UCSD-AML1 (cell line): Measurements from ENCODE around the gene ANKS1B.

Experiments used
- DNase-seq: peaks from one replicate; lab custom pipeline; 2025; ENCODE audit not compliant: unreplicated experiment; lab: John Stamatoyannopoulos, UW

Gene ANKS1B

DNA sequence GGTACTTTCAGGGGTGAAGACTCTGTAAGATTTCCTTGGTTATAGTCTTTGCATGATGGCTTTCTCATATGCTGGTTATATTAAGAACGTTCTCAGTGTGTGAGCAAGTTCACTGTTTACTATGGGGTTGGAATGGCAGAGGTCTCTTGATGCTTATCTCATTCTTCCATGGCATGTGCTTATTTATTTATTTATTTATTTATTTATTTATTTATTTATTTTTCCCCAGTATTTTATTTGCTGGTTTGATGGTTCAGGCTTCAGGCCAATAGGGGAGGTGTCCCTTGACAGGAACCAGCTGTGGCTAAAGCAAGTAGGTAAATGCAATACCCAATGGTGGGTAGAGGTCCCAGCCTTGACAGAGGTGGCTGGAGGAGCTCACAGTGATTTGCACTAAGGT is 498.5 kb downstream of the ANKS1B start:
- no peak for DNase-seq

DNA sequence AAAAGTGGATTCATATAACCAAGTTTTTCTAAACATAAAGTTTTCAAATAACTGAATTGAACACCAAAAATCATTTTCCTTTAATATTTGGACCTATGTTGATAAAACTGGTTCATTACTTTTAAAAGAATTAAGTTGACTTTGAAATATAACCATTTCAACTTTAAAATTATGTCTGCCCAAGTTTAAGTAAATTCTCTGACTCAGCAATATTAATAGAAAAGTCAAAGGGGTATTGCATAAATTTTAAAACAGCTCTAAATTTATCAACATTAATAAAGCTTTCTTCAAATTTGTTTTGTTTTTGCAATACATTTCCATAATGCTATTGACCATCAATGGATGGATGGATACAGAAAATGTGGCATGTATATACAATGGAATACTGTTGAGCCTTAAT is 505.6 kb downstream of the ANKS1B start:
- DNase-seq: no peak

DNA sequence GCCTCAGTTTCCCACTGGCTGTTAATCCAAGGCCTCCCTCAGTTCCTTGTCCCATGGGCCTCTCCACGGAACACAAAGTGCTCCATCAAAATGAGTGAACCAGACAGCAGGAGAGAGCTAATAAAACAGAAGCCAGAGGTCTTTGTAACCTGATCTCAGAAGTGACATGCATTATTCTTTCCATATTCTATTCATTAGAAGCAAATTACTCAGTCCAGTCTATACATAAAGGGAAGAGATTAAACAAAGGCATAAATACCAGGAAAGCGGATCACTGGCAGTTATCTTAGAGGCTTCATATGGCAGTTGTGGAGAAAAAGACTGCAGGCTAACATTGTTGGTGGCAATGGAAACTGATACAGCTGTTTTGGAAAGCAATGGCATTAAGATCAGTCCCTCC is 507.8 kb downstream of the ANKS1B start:
- DNase-seq: no peak

DNA sequence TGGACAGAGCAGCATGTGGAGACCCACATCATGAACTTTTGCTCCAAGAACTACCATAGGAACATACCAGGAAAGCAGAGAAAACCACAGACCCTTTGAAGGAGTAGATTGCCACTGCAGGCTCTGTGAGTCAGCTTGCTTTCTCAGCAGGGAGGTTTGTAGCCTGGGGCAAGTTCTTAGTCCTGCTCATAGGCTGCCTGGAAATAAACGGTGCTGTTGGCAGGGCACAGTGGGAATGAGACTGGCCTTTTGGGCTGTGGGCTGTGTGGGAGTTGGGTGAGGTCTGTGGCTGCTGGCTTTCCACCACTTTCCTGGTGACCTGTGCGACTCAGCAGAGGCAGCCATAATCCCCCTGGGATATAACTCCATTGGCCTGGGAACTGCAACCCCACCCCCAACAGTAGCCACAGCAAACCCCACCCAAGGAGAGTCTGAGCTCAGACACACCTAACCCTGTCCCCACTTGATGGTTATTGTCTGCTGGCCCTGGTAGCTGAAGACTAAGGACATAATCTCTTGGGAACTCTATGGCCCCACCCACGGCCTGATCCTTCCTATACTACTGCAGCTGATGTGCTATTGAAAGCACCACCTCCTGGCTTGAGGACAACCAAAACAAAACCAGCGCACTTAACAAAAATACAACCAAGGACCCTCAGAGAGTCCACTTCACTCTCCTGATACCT is 529.2 kb downstream of the ANKS1B start:
- no peak for DNase-seq

DNA sequence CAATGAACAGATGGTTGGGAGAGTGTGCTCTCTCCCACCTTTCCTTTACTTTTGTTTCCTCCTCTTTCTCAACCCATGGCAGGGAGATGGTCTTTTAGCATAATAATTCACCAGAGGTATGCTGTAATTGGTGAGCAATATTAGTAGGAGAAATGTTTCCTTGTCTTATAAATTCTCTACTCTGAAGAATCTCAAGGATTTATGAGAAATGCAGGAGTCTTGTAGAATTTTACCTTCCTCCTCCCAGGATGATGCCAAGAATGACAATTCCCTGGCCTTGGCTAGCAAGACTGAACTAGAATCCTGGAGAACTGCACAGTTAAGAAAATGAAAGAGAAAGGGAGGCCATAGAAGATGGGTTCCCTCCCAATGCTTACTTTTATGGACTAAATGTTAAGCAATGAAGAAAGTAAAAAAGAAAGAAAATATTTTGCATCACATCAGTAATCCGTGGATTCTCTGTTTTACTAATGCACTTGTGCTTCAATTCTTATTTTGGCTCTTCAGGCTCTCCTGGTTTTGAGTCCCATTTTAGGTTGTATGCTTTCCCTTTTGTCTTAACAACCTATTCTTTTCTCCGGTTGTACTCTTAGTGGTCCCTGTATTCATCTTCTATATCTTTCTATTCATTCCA is 530.1 kb downstream of the ANKS1B start:
- no peak for DNase-seq

DNA sequence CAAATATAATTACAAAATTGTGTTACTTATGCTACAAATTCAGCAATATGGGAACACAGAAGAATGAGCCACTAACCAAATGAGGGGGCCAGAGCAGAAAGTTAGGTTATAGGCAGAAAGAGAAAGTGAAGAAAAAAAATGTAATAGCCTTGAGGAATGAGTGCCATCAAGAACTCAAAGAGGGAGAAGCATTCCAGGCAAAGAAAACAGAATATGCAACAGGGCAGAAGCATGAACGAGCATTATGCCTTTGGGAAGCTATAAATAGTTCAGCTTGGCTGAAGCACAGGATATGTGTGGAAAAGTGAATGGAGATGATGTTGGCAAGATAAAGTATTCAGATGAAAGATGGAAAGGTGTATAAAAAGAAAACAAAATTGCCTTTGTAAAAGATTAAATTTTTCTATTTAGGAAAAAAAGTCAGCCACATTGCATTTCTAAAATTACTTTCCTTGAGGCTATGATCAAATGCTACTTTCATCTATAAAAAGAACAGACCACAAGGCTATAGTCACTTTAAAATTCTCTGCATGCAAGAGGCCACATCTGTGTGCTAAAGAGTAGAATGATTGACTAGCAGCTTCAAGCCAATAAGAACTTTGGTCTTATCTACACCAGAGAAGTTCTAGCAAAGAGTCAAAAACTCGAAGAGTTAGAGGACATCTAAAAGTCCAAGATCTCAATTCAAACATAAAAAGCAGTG is 530.7 kb downstream of the ANKS1B start:
- DNase-seq: no peak

DNA sequence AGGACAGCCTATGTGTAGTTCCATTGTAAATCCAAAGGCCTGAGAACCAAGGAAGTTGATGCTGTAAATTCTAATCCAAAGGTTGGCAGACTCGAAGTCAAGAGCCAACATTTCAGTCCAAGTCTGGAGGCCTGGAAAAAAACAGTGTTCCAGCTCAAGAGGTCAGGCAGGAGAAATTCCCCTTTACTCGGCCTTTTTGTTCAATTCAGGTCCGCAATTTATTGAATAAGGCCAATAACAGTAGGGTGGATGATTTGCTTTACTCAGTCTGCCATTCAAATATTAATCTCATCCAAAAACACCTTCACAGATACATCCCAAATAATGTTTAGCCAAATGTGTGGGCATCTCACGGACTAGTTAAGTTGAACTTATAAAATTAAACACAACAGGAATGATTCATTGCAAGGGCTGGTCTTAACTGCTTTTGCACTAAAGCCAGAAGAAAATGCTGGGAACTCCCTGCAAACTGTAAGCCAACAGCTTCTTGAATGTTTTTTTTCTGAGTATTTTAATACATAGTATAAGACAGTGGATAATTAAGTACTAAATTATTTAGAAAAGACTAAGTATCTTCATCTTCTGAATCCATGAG is 534.6 kb downstream of the ANKS1B start:
- no peak for DNase-seq

DNA sequence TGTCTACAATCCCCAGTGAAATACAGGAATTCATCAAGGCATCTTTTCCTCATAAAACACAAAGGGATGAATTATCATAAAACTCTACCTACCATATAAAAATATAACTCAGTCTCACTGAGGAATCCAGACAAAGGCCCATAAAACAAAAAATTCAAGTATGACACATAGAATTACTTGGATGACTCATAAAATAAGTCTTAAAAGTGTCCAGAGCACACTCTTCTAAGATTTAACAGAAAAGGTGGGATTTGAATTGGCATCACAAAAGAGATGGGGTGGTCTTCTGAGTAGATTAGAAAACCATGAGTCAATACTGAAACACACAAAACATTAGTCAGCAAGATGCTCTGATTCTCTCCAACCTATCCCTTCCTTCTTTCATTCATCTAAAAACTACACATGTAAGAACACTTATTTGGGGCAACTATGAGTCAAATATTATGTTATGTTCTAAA is 539.8 kb downstream of the ANKS1B start:
- no peak for DNase-seq

DNA sequence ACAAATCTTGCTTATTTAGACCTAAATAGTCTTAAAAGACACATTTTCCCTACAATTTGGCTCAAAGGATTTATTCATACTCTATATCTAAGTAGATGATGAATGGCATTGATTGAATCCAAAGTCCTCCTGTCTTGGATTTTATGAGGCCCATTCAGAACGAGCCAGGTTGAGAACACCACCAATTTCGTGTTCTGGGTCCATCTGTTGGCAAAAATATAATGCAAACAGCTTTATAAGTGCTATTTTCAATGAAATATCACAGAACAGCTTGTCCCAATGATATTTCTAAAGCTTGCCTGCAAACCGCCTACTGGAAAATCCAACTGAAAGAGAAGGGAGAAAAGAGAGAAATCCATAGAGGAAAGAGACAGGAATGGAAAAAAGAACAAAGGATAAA is 542.0 kb downstream of the ANKS1B start:
- no peak for DNase-seq

DNA sequence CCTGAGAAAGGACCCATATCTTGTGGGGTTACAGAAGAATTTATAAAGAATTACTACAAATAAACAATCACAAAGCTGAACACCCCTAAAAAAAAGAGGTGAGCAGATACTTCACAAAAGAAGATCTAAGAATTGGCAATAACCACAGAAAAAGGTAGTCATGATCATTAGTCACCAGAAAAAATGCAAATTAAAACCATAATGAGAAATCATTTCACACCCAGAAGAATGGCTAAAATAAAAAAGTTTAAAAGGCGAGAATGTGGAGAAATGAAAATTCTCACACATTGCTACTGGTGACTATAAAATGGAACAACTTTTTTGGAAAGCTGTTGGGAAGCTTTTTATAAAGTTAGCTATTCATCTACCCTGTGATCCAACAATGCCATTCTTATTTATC is 545.3 kb downstream of the ANKS1B start:
- no peak for DNase-seq

DNA sequence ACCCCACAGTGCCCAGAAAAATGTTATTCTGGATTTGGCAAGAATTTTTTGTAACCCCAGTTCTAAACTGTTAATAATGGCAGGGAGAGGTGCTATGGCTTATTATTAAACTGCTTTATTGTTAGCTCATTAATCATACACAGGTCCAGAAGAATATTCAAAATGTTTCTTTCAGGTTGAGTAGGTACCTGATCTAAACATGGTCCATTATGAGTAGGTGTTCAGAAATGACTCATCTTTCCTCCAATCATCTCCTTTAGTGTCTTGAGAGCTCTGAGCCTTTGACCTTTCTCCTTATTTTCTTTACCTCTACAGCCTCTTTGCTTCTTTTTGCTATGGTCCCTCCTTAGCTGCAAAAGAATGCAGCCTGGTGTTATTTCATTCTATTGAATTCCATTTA is 548.2 kb downstream of the ANKS1B start:
- no peak for DNase-seq

DNA sequence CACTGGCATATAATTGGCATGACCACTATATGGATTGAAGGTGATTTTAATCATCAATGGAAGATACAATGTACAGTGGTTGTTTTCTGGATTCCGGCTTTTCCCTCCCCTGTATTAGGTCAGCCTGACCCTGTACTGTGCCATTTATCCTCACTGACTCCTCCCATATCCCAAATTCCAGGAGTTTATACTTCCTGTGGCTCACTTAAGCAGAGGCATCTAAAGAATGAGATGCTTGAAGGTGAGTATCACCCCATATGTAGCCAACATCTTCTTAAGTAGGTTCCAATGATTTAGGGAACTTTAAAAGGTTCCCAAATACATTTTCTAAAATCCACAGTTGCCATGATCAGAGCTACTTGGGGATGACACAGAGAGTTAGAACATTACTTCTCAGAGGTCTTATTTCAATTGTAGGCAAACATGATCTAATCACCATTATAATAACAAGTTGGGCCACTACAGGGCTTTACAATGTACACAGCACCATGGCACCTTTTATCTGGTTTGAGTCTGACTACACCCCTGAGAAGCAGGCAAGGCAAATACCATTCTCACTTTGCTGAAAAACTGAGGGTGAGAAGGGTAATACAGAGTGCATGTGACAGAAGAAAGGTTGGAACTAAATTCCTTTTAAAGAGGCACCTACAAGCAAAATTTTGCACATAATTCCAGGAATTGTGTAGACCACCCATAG is 549.5 kb downstream of the ANKS1B start:
- no peak for DNase-seq

DNA sequence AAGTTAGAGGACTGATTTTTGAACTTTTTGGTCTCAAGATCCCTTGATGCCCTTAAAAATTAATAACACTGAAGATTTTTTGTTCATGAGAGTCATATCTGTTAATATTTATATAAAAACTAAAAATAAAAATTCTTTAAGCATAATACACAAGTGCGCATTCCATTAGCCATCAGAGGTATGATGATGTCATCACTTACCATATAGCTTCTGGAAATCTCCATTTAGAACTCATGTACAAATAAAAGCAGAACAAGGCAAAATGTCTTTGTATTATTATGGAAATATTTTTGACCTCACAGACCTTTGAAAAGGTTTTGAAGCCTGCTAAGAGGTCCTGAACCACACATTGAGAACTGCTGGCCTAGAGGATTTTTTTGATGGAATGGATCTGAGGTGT is 551.6 kb downstream of the ANKS1B start:
- no peak for DNase-seq

DNA sequence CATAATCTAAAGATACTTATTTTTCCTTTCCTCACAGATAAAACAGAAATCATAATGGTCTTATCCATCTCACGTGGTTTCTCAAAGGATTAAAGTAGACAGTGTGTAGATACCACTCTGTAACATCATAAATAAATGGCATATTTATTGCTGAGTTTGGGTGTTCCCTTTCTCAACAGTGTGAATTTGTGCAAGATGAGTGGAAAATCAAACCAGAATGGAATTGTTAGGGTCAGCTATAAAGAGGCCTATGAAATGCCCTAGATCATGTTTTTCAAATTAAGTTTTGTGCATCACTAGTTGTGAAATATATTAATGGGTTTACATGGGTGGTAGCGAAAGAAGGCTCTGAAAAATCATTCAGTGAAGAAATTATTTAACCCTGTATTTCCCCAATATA is 553.5 kb downstream of the ANKS1B start:
- no peak for DNase-seq

DNA sequence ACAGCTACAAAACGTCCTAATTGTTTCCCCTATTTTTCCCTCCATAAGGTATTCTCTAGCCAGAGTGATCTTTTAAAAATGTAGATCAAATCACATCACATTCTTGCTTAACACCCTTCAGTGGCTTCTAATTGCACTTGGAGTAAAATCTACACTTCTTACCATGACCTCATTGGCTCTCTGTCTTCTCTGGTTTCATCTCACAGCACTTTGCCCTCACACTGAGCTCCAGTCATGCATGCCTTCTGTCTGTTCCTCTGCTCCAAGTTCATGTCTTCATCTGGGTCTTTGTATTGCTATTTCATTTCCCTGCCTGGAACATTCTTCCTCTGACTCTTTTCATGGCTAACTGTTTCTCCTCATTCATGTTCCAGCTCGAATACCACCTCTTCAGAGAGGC is 557.6 kb downstream of the ANKS1B start:
- DNase-seq: no peak

DNA sequence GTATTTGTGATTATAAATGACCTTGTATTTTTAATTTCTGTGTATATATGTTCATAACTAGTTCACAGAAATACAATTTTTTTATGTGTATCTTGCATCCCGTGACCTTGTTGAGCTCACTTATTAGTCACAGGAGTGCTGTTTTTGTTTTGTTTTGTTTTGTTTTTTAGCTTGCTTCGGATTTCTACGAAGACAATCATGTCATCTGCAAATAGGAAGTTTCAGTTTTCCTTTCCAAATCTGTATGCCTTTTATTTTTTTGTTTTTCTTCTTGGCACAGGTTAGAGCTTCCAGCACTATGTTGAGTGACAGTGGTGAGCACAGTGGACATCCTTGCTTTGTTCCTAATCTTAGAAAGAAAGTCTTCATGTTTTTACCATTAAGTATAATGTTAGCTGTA is 566.4 kb downstream of the ANKS1B start:
- no peak for DNase-seq

DNA sequence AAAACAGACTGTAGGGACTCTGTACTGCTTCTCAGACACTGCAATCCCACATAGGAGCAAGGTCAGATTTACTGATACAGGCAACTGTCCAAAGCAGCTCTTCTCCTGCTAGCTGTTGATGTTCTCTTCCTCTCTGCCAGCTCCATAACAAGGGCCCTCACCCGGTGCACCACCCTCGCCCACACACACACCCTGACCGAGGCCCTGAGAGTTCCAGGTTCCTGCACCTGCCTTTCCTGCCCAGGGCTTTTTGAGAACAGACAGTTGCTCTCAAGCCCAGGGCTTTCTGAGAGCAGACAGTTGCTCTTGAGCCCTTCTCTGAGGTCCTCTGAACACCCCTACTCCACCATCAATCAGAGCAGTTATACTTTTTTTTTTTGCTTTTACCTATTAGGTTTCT is 571.0 kb downstream of the ANKS1B start:
- DNase-seq: no peak

DNA sequence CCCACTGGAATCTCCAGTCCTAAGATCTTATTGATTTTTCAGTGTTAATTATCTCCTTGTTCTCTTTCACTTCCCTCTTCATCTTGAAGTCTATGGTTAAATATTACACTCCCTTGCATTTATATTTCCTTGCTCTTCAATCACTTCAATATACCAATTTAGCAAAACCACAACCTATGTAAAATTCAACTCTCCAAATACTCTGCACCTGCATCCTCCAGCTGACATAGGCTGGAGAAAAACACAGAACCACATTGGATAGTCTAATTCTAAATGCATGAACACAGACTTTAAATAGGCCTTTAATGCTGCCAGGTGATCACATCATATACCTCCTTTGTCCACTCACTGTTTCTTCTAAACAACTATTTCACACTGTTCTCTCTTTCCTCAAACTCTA is 591.0 kb downstream of the ANKS1B start:
- no peak for DNase-seq

DNA sequence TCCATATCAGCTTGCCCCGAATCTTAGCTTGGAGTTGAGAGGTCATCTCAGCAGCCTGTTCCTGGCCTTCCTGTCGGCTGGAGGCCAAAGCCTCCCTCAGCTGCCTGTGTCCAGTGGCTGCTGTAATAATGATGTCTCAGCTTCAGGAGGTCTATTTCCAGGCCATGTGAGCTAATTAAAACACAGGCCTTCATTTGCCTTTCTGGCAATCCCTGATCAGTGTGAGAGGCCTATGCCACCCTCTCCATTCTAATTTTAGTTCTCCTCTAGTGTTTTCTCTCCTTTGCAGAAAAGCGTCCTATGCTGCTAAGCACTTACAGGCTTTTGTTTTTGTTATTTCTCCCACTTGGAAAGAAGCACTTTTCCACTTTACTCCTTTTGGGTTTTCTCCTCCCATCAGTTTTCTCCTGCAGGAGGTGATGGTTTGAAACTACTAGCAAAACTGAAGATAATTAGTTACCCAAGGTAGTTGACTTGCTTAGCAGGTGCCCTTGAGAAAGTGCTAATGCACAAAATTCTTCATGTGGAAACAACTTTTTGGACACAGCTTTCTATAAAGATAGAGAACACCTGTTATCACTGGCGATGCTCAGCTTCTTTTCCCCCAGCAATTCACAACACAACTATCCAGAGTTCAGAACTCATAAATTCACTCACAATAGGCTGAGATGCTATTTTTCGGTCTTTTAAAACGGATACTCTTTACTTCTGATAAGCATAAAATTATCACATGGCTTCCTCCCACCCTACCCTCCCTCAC is 592.5 kb downstream of the ANKS1B start:
- DNase-seq: no peak

DNA sequence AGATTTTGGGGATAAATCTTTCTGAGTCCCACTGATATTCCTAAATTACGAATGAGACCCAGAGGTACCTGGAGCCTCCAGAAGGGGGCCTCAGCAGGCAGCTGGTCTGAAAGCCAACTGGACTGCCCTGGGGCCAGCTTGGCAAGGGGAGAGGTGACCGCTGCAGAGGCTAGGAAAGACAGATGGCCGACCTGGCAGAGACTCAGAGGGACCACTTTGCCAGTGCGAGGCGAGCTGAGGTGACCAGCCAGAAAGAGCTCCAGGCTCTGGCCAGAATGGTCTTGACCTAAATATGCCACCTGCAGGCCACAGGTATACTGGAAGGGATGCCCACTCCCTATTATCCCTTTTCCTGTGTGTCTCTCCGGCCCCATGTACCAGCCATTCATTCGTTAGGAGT is 594.0 kb downstream of the ANKS1B start:
- DNase-seq: peak; percentile 8

DNA sequence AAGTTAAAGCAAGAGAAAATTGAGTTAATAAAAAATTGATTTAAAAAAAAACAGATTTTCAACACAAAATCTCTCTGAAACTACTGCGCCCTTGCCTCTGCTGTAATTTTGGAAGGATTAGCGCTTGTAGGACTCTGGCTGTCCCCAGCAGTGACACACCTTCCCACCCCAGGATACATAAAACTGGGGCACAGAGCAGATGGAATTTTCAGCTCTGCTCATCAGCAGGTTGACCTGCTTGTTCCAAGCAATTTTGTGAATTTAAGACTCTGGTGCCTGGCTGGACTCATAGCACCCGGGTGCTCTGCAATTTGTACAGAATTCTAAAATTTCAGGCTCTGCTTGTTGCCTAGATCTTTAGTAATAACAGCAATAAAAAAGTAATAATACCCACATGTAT is 595.0 kb downstream of the ANKS1B start:
- DNase-seq: no peak
